ENCODE results near the gene UGT1A10. TPM values are rescaled to one million over a fixed set of nuclear protein-coding genes. Genes with fewer than 3 reads are reported as not detected.

The UGT1A10 gene
- total RNA-seq, 4 donors from 2014 or later, result not detected

DNA sequence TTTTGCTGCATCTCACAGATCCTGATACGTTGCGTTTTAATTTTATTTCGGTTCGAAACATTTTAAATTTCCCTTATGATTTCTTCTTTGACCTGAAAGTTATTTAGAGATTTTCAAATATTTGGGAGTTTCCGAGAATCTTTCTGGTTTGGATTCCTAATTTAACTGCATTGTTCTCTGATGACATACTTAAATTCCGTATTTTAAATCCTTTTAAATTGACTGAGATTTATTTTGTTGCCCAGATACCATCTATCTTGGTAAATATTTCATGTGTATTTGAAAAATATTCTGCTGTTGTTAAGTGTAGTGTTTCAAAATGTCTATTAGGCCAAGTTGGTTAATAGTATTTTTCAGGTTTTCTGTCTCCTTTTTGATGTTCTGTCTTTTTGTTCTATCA is 179.6 kb downstream of the UGT1A10 start:
- TF ChIP-seq, protein P1, sequence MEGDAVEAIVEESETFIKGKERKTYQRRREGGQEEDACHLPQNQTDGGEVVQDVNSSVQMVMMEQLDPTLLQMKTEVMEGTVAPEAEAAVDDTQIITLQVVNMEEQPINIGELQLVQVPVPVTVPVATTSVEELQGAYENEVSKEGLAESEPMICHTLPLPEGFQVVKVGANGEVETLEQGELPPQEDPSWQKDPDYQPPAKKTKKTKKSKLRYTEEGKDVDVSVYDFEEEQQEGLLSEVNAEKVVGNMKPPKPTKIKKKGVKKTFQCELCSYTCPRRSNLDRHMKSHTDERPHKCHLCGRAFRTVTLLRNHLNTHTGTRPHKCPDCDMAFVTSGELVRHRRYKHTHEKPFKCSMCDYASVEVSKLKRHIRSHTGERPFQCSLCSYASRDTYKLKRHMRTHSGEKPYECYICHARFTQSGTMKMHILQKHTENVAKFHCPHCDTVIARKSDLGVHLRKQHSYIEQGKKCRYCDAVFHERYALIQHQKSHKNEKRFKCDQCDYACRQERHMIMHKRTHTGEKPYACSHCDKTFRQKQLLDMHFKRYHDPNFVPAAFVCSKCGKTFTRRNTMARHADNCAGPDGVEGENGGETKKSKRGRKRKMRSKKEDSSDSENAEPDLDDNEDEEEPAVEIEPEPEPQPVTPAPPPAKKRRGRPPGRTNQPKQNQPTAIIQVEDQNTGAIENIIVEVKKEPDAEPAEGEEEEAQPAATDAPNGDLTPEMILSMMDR (IDR thresholded peaks at IDR 0.05), result no peak
- ATAC-seq (ENCODE audit: low FRiP score), result no peak
- DNase-seq (ENCODE audit: low spot score), result no peak

DNA sequence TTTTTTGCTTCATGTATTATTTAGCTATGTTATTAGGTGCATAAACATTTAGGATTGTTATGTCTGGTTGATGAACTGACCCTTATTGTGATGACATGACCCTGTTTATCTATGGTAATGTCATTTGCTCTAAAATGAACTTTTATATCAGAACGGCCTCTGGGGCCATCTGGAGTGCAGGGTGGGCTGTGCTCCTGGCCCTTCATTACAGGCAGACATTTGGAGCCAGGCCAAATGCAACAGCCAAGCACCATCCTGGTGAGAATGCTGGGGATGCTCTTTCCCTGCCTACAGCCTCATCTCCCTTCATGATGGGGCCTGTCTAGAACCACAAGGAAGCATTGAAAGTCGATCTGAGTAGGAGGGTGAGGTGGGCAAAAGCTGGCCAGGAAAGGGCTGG is 180.1 kb downstream of the UGT1A10 start:
- no peak for ATAC-seq (ENCODE audit: low FRiP score)
- TF ChIP-seq, protein P1 (IDR thresholded peaks at IDR 0.05), result no peak
- DNase-seq (ENCODE audit: low spot score), result no peak

DNA sequence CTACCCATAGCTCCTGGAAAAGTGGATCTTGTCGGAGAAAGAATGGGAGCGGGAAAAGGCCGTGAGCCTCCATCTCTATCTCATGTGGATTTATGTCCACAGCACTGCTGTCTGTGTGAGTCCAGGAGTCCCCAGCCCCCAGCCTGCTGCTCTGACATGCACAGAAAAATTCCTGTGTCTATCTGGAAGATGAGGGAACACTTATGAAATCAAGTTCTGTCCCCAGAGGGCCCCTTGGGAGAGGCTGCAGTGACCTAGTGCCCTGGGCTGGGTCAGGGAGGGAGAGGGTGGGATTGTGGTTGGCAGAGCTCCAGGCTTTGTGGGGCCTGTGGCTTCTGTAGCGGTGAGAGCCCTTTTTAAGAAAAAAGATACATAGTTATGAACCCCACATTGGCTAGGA is 180.5 kb downstream of the UGT1A10 start:
- TF ChIP-seq, protein P1 (IDR thresholded peaks at IDR 0.05), result no peak
- ATAC-seq (ENCODE audit: low FRiP score) (no peak), DNase-seq (ENCODE audit: low spot score) (no peak)

DNA sequence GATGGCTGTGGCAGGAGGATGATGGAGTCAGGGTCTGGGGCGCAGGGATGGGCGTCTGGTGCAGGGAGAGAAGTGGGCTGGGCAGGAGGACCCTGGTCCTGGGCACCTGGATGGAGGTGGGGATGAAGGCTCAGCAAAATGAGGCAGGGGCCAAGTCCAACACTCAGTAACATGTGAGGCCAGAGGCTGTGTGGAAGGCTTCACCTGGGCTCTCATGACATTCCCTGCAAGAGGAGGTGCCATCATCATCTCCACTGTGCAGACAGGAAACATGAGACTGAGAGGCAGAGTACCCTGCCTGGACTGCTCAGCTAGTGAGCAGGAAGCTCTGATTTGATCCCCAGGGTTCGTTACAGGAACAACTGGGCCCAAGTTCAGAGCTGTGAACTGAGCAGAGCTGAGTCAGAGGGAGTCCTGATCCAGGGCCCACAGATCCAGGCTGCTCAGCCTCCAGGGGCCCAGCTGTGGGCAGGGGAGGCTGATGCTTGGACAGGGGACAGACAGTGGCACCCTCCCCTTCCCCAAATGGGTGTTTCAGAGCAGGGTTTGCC is 181.2 kb downstream of the UGT1A10 start:
- DNase-seq (ENCODE audit: low spot score) (peak; percentile 8), ATAC-seq (ENCODE audit: low FRiP score) (no peak)
- TF ChIP-seq, protein P1 (IDR thresholded peaks at IDR 0.05), result no peak

DNA sequence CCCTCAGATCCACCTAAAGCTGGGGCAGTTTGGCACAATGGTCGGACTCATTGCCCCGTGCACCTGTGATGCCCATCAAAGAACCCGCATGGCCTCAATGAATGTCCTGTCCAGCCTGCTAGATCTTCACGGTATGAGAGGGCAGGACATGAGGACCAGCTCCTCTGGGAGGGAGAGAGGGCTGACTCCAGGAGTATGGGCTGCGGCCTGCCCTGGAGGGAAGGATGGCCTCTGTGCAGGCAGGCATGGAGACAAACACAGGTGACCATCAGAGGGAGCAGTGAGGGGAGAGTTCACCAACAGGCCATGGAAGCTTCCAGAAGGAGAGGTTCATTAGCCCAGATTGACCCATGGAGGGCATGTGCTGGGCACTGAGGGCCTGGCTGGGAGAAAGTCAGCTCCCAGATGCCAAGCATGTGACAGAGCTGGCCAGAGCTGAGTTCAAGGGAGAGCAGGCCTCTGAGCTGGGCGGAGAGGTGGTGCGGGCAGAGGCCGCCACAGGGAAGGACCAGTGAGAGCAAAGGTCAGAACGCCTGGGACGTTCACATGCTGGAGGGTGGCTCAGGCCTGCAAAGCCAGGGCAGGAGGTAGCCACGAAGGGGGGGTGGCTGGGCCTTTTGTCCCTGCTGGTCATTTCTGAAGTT is 181.9 kb downstream of the UGT1A10 start:
- ATAC-seq (ENCODE audit: low FRiP score) (no peak), DNase-seq (ENCODE audit: low spot score) (no peak)
- TF ChIP-seq, protein P1 (IDR thresholded peaks at IDR 0.05), result no peak

DNA sequence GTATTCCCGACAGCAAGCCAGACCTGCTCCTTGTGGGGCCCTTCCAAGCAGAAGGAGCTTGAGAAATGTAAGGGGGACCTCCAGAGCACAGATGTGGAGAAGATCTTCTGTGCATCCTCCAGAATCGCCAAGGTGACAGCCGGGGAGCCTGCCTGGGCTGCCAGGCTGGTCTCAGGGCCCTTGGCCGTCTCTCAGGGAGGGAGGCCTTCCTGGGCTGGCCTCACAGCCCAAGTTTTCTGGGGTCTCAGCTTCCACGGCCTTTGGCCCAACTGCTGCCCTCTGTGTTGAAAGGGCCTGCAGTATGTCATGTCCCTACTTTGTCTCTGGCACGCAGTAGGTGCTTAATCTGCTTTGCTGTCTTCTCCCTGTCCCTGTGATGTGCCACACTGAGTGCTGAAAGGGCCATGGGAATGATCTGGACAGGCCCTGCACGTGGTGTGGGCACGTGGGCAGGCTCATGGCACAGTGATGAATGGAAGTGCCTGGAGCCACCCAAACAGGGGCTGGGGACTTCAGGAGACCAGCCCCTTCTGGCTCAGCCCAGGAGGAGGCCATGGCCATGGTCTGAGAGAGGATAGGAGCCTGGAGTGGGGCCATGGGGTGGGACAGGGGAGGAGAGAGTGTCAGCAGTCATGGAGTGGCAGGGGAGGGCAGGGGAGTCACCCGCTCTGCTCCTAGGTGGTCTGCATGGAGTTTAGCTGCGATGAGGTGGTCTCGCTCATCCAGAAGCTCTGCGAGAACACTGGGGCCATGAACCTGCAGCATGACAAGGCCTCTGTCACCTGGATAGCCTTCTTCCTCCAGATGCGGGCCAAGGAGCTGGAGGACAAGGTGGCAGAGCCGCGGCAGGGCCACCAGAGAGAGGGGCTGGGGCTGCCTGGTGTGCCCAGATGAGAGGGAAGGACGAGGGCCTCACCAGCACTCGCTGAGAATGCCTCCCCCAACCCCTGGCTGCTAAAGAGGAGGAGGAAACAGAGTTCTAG is 182.7 kb downstream of the UGT1A10 start:
- DNase-seq (ENCODE audit: low spot score) (no peak), ATAC-seq (ENCODE audit: low FRiP score) (no peak)
- TF ChIP-seq, protein P1 (IDR thresholded peaks at IDR 0.05), result no peak

Data from omental fat pad (tissue), 4 donors.